Lower lobe of right lung (tissue), 2 donors: Measurements from ENCODE around the gene SGTB. TPM values are rescaled to one million over a fixed set of nuclear protein-coding genes. Genes with fewer than 3 reads are reported as not detected.

Source experiments
- ATAC-seq, 2 donors: fragments of 200-7000 bp; cut with Tn5 transposase; one replicate each; pipeline ENCODE4 v1.9.1; 2020 to 2022; ENCODE audit warnings: mild to moderate bottlenecking in 2 of 2, moderate library complexity in 2 of 2
- DNase-seq: peaks from one replicate; pipeline ENCODE4 v3.0.0-alpha.2; 2020
- H3K27ac ChIP-seq: fragments of 200-600 bp; one replicate; pipeline ENCODE4 v1.8.0; 2022
- H3K27me3 ChIP-seq: fragments of 200-600 bp; one replicate; pipeline ENCODE4 v1.8.0; 2022; ENCODE audit warnings: low read depth
- H3K36me3 ChIP-seq: fragments of 200-600 bp; one replicate; pipeline ENCODE4 v1.8.0; 2022; ENCODE audit warnings: mild to moderate bottlenecking
- H3K4me1 ChIP-seq: fragments of 200-600 bp; one replicate; pipeline ENCODE4 v1.8.0; 2022
- H3K4me3 ChIP-seq: fragments of 200-600 bp; one replicate; pipeline ENCODE4 v1.8.0; 2022; ENCODE audit warnings: mild to moderate bottlenecking
- H3K9me3 ChIP-seq: fragments of 200-600 bp; one replicate; pipeline ENCODE4 v1.8.0; 2022
- CTCF ChIP-seq: fragments of 200-600 bp; IDR thresholded peaks from one replicate; pipeline ENCODE4 v1.8.0; 2022; ENCODE audit warnings: antibody characterized with exemption, mild to moderate bottlenecking
- intact Hi-C: fragments of 100-400 bp; cut with DNase I; formaldehyde crosslinking; loops from one replicate; pipeline ENCODE4 v1.11.0; 2022
- total RNA-seq: library from RNA; stranded (reverse); fragmentation: NEBNext Ultra II Directional; extraction: Animal tissue kit (Norgen Biotek cat#: 25700); gene quantifications from one replicate; pipeline ENCODE4 v1.2.1, GENCODE V29; 2021
- donor health status: DM: no; HTN: yes; CAD: no; lungs with severe emphysema.

Gene SGTB
- total RNA-seq, 1 donor from 2014 or later = 9.2 TPM

GRCh38 chr5:65758546-65759144 lies 36.7 kb upstream of the SGTB start:
- intact Hi-C loops = no loop called here
- H3K9me3 ChIP-seq = no peaks in the 10 kb centered on the region
- no peak for TF ChIP-seq CTCF
- H3K36me3 ChIP-seq = no peaks in the 10 kb centered on the region
- H3K4me3 ChIP-seq = no peak overlapping the region
- peaks cover 8% of the 10 kb centered on the region for H3K4me1 ChIP-seq
- no peak for DNase-seq
- ATAC-seq = no peak
- H3K27me3 ChIP-seq = no peaks in the 10 kb centered on the region
- H3K27ac ChIP-seq = no peak overlapping the region

- no peak for TF ChIP-seq CTCF
- no peaks in the 10 kb centered on the region for H3K9me3 ChIP-seq
- H3K27me3 ChIP-seq = no peaks in the 10 kb centered on the region
- H3K4me3 ChIP-seq = no peak overlapping the region
- no peaks in the 10 kb centered on the region for H3K4me1 ChIP-seq
- no peaks in the 10 kb centered on the region for H3K36me3 ChIP-seq
- intact Hi-C loops = no loop called here
- ATAC-seq = no peak
- no peak overlapping the region for H3K27ac ChIP-seq
- no peak for DNase-seq
Measured at GRCh38 chr5:65753189-65753588, 31.3 kb upstream of the SGTB start.

GRCh38 chr5:65750938-65751337 lies 29.0 kb upstream of the SGTB start:
- intact Hi-C loops = no loop called here
- H3K36me3 ChIP-seq = no peaks in the 10 kb centered on the region
- no peaks in the 10 kb centered on the region for H3K4me1 ChIP-seq
- H3K27ac ChIP-seq = no peak overlapping the region
- H3K9me3 ChIP-seq = no peaks in the 10 kb centered on the region
- no peak overlapping the region for H3K4me3 ChIP-seq
- TF ChIP-seq CTCF = no peak
- ATAC-seq (no peak), DNase-seq (no peak)
- H3K27me3 ChIP-seq = no peaks in the 10 kb centered on the region

GRCh38 chr5:65749956-65750355 lies 28.0 kb upstream of the SGTB start:
- intact Hi-C loops = no loop called here
- no peak overlapping the region for H3K4me3 ChIP-seq
- H3K27ac ChIP-seq = no peak overlapping the region
- H3K9me3 ChIP-seq = no peaks in the 10 kb centered on the region
- H3K27me3 ChIP-seq = no peaks in the 10 kb centered on the region
- no peak for DNase-seq
- TF ChIP-seq CTCF = no peak
- ATAC-seq = no peak
- H3K4me1 ChIP-seq = no peaks in the 10 kb centered on the region
- H3K36me3 ChIP-seq = no peaks in the 10 kb centered on the region

GRCh38 chr5:65749221-65749844 lies 27.4 kb upstream of the SGTB start:
- intact Hi-C loops = no loop called here
- H3K27ac ChIP-seq = no peak overlapping the region
- H3K36me3 ChIP-seq = no peaks in the 10 kb centered on the region
- no peaks in the 10 kb centered on the region for H3K4me1 ChIP-seq
- DNase-seq (no peak), ATAC-seq (no peak)
- H3K4me3 ChIP-seq = no peak overlapping the region
- no peaks in the 10 kb centered on the region for H3K27me3 ChIP-seq
- no peak for TF ChIP-seq CTCF
- H3K9me3 ChIP-seq = no peaks in the 10 kb centered on the region
